ENCODE data around the gene MAN2A2. TPM values are rescaled to one million over a fixed set of nuclear protein-coding genes. Genes with fewer than 3 reads are reported as not detected.

Gene MAN2A2
- total and polyA plus RNA-seq, 8 donors, result 46.1 to 86.3 (median 59.4) TPM

- intact Hi-C loops (cut with DNase I), result no loop called here
- DNase-seq, result no peak
- H3K4me1 ChIP-seq, result peaks cover 0 to 28% of the 10 kb centered on the region in 2 donors
- no peak overlapping the region for H3K4me3 ChIP-seq
- H3K36me3 ChIP-seq, result peaks cover 0 to 100% of the 10 kb centered on the region in 2 donors
- no peaks in the 10 kb centered on the region for H3K27me3 ChIP-seq
- no peaks in the 10 kb centered on the region for H3K9me3 ChIP-seq
- no peak overlapping the region for H3K27ac ChIP-seq
- ATAC-seq, result no peak
- TF ChIP-seq CTCF (IDR thresholded peaks at IDR 0.05), result no peak
Observed at GRCh38 chr15:90909976-90910375, 6.9 kb downstream of the MAN2A2 start.

GRCh38 chr15:90910441-90911301 is 7.6 kb downstream of the MAN2A2 start:
- peaks cover 0 to 35% of the 10 kb centered on the region in 2 donors for H3K4me1 ChIP-seq
- TF ChIP-seq CTCF (IDR thresholded peaks at IDR 0.05), result no peak
- intact Hi-C loops (cut with DNase I), result no loop called here
- no peaks in the 10 kb centered on the region for H3K27me3 ChIP-seq
- H3K27ac ChIP-seq, result no peak overlapping the region
- H3K9me3 ChIP-seq, result no peaks in the 10 kb centered on the region
- no peak overlapping the region for H3K4me3 ChIP-seq
- no peak for DNase-seq
- ATAC-seq, result no peak
- peaks cover 0 to 100% of the 10 kb centered on the region in 2 donors for H3K36me3 ChIP-seq

- DNase-seq (no peak), ATAC-seq (no peak)
- no peak overlapping the region for H3K27ac ChIP-seq
- H3K27me3 ChIP-seq, result no peaks in the 10 kb centered on the region
- peaks cover 0 to 39% of the 10 kb centered on the region in 2 donors for H3K4me1 ChIP-seq
- H3K36me3 ChIP-seq, result peaks cover 0 to 100% of the 10 kb centered on the region in 2 donors
- H3K4me3 ChIP-seq, result no peak overlapping the region
- intact Hi-C loops (cut with DNase I), result no loop called here
- no peak for TF ChIP-seq CTCF (IDR thresholded peaks at IDR 0.05)
- H3K9me3 ChIP-seq, result no peaks in the 10 kb centered on the region
Observed at GRCh38 chr15:90911302-90911623, 8.2 kb downstream of the MAN2A2 start.

GRCh38 chr15:90911906-90912769 is 9.0 kb downstream of the MAN2A2 start:
- Histone ChIP-seq H3K4me1 (peaks cover 0 to 45% of the 10 kb centered on the region in 2 donors), H3K9me3 (no peaks in the 10 kb centered on the region), H3K27ac (no peak overlapping the region), H3K36me3 (peaks cover 0 to 100% of the 10 kb centered on the region in 2 donors), H3K4me3 (no peak overlapping the region), H3K27me3 (no peaks in the 10 kb centered on the region)
- DNase-seq, result no peak
- no peak for ATAC-seq
- no peak for TF ChIP-seq CTCF (IDR thresholded peaks at IDR 0.05)
- intact Hi-C loops (cut with DNase I), result no loop called here

- TF ChIP-seq CTCF (IDR thresholded peaks at IDR 0.05), result no peak
- Histone ChIP-seq H3K9me3 (no peaks in the 10 kb centered on the region), H3K27ac (no peak overlapping the region), H3K4me3 (no peak overlapping the region), H3K4me1 (peaks cover 0 to 45% of the 10 kb centered on the region in 2 donors), H3K36me3 (peaks cover 0 to 100% of the 10 kb centered on the region in 2 donors), H3K27me3 (no peaks in the 10 kb centered on the region)
- intact Hi-C loops (cut with DNase I), result no loop called here
- DNase-seq (no peak), ATAC-seq (no peak)
Observed at GRCh38 chr15:90912770-90913075, 9.6 kb downstream of the MAN2A2 start.

Data from left lung (tissue), 10 donors.